Left renal pelvis (tissue), 4 donors: ENCODE measurements around the gene AATK. TPM values are rescaled to one million over a fixed set of nuclear protein-coding genes. Genes with fewer than 3 reads are reported as not detected.

Experiments
- DNase-seq, 4 donors: peaks; one replicate each; pipeline ENCODE4 v3.0.0-alpha.2; 2013; ENCODE audit warnings: low read depth in 4 of 4, low spot score in 3 of 4
- polyA plus RNA-seq, 4 donors: library from polyadenylated mRNA; unstranded; fragments of 120-200 nt; gene quantifications; one replicate each; pipeline ENCODE4 v1.2.1, GENCODE V29; 2013; ENCODE audit not compliant: insufficient read length in 4 of 4

AATK gene
- polyA plus RNA-seq, 4 donors = 3.3 to 5.7 (median 4.6) TPM

- DNase-seq = peak in 3 of 4 donors; percentile 71 to 78 (median 74)
Observed at GRCh38 chr17:81097134-81097942, 68.7 kb downstream of the AATK start.

GRCh38 chr17:81096741-81097133, 69.3 kb downstream of the AATK start:
- no peak for DNase-seq

GRCh38 chr17:81095383-81095762, 70.6 kb downstream of the AATK start:
- no peak for DNase-seq

GRCh38 chr17:81094509-81095382, 71.3 kb downstream of the AATK start:
- peak in 3 of 4 donors; percentile 53 to 75 (median 73) for DNase-seq

- DNase-seq = no peak
Observed at GRCh38 chr17:81093619-81094508, 72.2 kb downstream of the AATK start.

- DNase-seq = no peak
Observed at GRCh38 chr17:81092518-81093095, 73.4 kb downstream of the AATK start.

- no peak for DNase-seq
Observed at GRCh38 chr17:81091774-81092517, 74.1 kb downstream of the AATK start.

GRCh38 chr17:81091154-81091553, 74.9 kb downstream of the AATK start:
- no peak for DNase-seq

GRCh38 chr17:81090361-81091136, 75.5 kb downstream of the AATK start:
- DNase-seq = no peak

- no peak for DNase-seq
Observed at GRCh38 chr17:81086789-81087551, 79.1 kb downstream of the AATK start.

GRCh38 chr17:81085420-81085911, 80.6 kb downstream of the AATK start:
- DNase-seq = no peak

- DNase-seq = no peak
Observed at GRCh38 chr17:81084680-81085419, 81.2 kb downstream of the AATK start.

GRCh38 chr17:81083125-81083765, 82.8 kb downstream of the AATK start:
- DNase-seq = peak; percentile 61 to 66 (median 62)

- DNase-seq = no peak
Observed at GRCh38 chr17:81082177-81083073, 83.6 kb downstream of the AATK start.
